ENCODE results near the gene CCDC57. TPM values are rescaled to one million over a fixed set of nuclear protein-coding genes. Genes with fewer than 3 reads are reported as not detected.

CCDC57 gene
- total RNA-seq, 2 donors from 2014 or later: 19.4 to 58.1 TPM

GRCh38 chr17:82085031-82085861 is 127.4 kb downstream of the CCDC57 start:
- H3K4me1 ChIP-seq (ENCODE audit: control insufficient read depth in 1 of 2, low read depth in 2 of 2): no peaks in the 10 kb centered on the region
- H3K4me3 ChIP-seq: no peak overlapping the region
- no peak for DNase-seq (ENCODE audit: low spot score)
- no peak for TF ChIP-seq CTCF (IDR thresholded peaks at IDR 0.05)
- H3K27me3 ChIP-seq (replicated peaks; ENCODE audit: insufficient read depth): no peaks in the 10 kb centered on the region
- peaks cover 86% of the 10 kb centered on the region for H3K36me3 ChIP-seq
- no peak for ATAC-seq (ENCODE audit: insufficient number of reproducible peaks, low FRiP score, low read depth)
- no peaks in the 10 kb centered on the region for H3K9me3 ChIP-seq
- no peak overlapping the region for H3K27ac ChIP-seq

GRCh38 chr17:82084373-82085030 is 128.1 kb downstream of the CCDC57 start:
- Histone ChIP-seq H3K36me3 (peaks cover 85% of the 10 kb centered on the region), H3K4me1 (ENCODE audit: control insufficient read depth in 1 of 2, low read depth in 2 of 2) (no peaks in the 10 kb centered on the region), H3K27ac (no peak overlapping the region), H3K9me3 (no peaks in the 10 kb centered on the region), H3K27me3 (replicated peaks; ENCODE audit: insufficient read depth) (no peaks in the 10 kb centered on the region), H3K4me3 (no peak overlapping the region)
- DNase-seq (ENCODE audit: low spot score) (no peak), ATAC-seq (ENCODE audit: insufficient number of reproducible peaks, low FRiP score, low read depth) (no peak)
- no peak for TF ChIP-seq CTCF (IDR thresholded peaks at IDR 0.05)

- H3K9me3 ChIP-seq: no peaks in the 10 kb centered on the region
- H3K27ac ChIP-seq: no peak overlapping the region
- H3K4me3 ChIP-seq: no peak overlapping the region
- DNase-seq (ENCODE audit: low spot score) (no peak), ATAC-seq (ENCODE audit: insufficient number of reproducible peaks, low FRiP score, low read depth) (no peak)
- H3K36me3 ChIP-seq: peaks cover 82% of the 10 kb centered on the region
- no peaks in the 10 kb centered on the region for H3K27me3 ChIP-seq (replicated peaks; ENCODE audit: insufficient read depth)
- TF ChIP-seq CTCF (IDR thresholded peaks at IDR 0.05): no peak
- H3K4me1 ChIP-seq (ENCODE audit: control insufficient read depth in 1 of 2, low read depth in 2 of 2): no peaks in the 10 kb centered on the region
Measured at GRCh38 chr17:82083533-82084359, 128.9 kb downstream of the CCDC57 start.

GRCh38 chr17:82083009-82083408 is 129.6 kb downstream of the CCDC57 start:
- H3K4me3 ChIP-seq: no peak overlapping the region
- no peaks in the 10 kb centered on the region for H3K9me3 ChIP-seq
- no peaks in the 10 kb centered on the region for H3K27me3 ChIP-seq (replicated peaks; ENCODE audit: insufficient read depth)
- no peak for DNase-seq (ENCODE audit: low spot score)
- H3K4me1 ChIP-seq (ENCODE audit: control insufficient read depth in 1 of 2, low read depth in 2 of 2): no peaks in the 10 kb centered on the region
- no peak overlapping the region for H3K27ac ChIP-seq
- no peak for ATAC-seq (ENCODE audit: insufficient number of reproducible peaks, low FRiP score, low read depth)
- TF ChIP-seq CTCF (IDR thresholded peaks at IDR 0.05): no peak
- H3K36me3 ChIP-seq: peaks cover 75% of the 10 kb centered on the region

- Histone ChIP-seq H3K9me3 (no peaks in the 10 kb centered on the region), H3K4me3 (no peak overlapping the region), H3K27me3 (replicated peaks; ENCODE audit: insufficient read depth) (no peaks in the 10 kb centered on the region), H3K36me3 (peaks cover 69% of the 10 kb centered on the region), H3K27ac (no peak overlapping the region), H3K4me1 (ENCODE audit: control insufficient read depth in 1 of 2, low read depth in 2 of 2) (no peaks in the 10 kb centered on the region)
- ATAC-seq (ENCODE audit: insufficient number of reproducible peaks, low FRiP score, low read depth) (no peak), DNase-seq (ENCODE audit: low spot score) (no peak)
- TF ChIP-seq CTCF (IDR thresholded peaks at IDR 0.05): no peak
Measured at GRCh38 chr17:82082456-82082855, 130.2 kb downstream of the CCDC57 start.
